ENCODE data around the gene ACOT7.

Gene ACOT7

GRCh38 chr1:6280761-6281451 is 112.7 kb downstream of the ACOT7 start:
- DNase-seq = no peak

DNA sequence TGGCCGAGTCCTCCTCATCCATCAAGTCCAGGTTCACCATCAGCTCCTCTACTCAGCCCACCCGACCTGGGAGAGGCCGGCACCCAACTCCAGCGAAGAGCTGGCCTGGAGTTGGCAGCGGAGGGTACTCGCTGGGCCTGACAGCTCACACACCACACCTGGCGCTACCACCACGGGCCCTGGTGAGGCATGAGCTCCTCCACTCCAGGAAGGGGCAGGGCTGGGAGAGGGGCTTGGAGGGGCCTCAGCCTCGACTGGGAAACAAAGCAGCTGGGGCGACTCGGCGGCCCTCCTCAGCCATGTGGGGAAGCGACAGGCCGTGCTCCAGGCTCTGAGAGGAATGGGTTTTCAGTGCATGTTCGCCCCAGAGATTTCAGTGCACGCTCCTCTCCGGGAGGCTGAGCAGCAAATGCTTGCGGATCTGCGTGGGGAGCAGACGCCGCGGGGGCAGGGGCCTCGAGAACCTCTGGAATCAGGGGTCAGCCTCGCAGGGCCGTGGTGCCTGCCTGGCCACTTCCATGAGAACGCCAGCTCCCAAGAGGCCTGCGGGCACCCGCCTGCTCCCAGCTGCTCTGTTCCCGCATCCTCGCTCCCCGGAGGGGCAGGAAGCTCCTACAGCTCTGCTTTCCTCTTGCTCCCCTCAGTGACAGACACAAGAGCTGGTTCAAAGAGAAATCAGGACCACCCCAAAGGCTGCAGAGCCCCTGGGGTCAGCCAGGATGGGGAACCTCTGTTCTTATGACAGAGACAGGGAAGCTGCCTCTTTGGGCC is 113.8 kb downstream of the ACOT7 start:
- DNase-seq = no peak

DNA sequence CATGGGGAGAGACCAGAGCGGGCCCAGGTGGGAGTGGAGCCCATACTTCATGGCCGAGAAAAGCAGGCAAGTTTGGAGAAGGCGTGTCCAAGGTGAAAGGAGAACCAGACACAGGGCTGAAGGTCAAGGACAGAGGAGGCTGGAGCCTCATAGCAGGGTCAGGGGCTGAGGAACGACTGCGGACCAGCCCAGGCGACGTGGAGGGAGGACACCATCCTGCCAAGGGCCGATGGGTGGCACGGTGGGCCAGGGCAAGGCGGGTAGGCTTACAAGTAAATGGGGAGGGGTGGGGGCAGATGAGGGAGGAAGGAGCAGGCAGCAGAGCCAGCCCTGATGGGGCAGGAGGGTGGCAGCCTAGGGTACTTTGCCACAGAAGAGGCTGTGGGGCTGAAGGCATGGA is 114.5 kb downstream of the ACOT7 start:
- DNase-seq = no peak

- DNase-seq = no peak
These were observed 115.3 kb downstream of the ACOT7 start for GRCh38 chr1:6278263-6278662.

DNA sequence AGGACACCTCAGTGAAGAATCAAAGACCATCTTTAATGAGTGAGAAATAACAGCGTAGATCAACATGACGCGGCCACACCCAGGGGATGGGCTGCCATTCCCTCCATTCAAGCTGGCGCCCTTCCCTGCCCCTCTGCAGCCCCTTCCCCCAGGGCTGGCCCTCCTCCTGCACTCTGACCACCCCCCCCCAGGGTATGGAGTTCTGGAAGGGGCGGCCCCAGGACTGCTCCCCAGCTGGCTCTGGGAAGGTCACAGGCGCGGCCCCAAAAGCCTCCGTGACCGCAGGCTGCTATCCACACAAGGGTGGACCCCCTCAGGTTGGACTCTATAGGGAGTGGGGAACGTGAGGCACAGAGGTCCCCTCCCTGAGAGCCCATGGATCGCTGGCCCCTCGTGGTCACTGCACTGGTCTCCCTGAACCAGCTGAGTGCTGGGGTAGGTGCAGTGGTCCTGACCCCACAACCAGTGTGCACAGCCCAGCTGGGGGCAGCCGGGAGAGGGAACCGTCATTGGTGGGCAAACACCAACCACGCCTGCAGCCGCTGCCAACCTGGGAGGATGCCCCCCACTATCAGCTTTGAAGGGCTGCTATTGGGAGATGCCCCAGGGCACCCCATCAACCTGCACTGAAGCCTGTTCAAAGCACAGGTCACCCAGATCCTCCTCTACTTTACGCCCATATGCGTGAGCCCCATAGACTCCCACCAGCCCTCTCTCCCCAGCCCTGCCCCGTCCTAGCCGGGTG is 116.6 kb downstream of the ACOT7 start:
- DNase-seq = no peak

DNA sequence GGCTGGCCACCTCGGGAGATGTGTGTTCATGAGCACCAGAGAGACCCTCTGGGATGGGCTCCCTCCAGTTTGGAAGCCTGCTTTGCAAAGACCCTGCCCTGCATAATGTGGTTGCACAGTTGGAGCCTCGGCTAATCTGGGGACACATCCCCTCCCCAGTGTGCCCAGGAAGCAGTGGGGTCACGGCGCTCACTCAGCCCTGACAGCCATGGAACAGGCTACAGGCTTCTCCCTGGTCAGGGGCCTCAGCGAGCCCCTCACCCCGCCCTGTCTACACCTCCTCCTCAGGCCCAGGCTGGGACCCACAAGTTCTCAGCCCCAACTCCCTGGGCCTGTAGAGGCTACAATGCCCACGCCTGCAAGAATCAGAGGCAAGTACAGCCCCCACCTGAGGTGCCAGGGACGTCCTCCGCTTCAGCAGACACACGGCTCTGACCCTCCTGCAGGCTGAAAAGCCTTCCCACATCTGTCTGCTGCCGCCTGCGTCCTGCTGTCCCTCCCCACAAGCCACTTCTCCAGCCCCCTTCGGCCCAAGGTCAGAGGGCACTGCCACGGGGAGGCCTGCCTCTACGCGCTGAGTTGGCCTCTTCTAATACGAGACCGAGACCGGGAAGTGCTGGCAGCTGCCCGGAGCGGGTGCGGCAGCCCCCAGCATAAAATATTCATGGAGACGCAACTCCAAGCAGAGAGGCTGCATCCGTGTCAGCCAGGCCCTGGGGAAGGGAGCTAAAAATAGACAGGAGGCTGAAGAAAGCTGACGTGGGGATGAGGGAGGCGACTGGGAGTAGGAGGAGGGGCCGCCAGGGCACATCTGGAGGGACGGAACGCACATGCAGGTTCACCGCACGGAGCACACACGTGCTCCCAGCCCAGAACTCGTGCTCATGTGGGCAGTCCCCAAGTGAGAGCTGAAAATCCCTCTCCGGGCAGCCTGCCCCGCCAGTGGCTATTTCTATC is 117.5 kb downstream of the ACOT7 start:
- no peak for DNase-seq

- no peak for DNase-seq
These were observed 118.9 kb downstream of the ACOT7 start for GRCh38 chr1:6274622-6275139.

GRCh38 chr1:6274102-6274501 is 119.5 kb downstream of the ACOT7 start:
- DNase-seq = no peak

DNA sequence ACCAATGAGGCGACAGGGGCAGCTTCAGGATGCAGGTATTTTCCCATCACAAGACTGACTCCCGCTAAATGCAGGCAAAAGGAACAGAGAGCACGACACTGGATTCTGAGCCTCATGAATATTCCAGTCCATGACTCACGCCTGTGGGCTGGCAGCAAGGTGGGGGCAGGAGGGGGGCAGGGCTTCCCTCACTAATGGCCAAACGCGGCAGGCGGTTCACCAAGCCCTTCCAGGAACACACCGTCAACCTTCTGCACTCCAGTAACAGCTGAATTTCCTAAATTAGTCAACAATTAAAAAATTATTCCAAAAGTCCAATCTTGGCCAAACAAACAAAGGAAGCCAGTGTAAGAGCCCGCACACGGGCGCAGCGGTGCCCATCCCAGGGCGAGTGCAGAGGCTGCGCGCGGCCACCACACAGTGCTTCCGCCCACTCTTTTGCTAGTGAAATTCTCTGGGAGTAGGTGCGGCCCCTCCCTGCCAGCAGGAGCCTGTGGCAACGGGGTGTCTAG is 120.1 kb downstream of the ACOT7 start:
- DNase-seq = no peak

DNA sequence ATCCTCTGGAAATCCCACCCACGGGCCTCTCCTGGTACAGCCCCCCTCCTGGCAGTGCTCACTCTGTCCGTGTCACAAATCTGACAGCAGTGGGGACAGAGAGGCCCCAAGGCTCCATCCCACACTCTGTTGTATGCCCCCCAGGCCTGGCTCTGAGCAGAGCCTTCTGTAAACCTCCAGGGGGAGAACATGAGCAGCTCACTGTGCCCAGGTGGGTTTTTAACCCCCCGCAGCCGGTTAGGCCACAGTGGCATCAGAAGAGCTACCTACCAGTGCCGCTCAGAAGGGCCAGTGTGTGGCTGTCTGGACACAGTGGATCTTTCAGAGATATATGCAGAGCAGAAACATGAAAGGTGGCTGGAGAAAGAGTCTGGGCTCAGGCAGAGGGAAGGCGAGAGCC is 120.7 kb downstream of the ACOT7 start:
- DNase-seq = no peak

GRCh38 chr1:6272452-6272851 is 121.1 kb downstream of the ACOT7 start:
- DNase-seq = no peak

GRCh38 chr1:6271554-6271953 is 122.0 kb downstream of the ACOT7 start:
- no peak for DNase-seq

DNA sequence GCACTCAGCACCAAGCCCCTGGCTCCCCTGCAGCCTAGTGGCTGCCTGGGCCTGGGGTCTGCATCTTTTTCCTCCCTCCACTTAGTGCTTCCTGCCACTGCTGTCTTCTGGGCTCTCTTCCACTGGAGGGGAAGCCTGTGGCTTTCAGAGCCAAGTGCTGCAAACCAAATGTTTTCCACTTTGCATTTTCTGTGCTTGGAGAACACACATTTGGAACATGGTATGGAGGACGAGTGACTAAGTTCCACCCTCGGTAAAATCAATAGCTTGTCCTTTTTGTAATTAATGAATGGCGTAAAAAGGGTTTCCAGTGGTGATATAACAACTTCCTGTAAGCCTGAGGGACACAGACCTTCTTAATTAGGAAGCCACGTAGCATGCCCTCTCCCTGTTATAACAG is 122.6 kb downstream of the ACOT7 start:
- DNase-seq = no peak

- no peak for DNase-seq
These were observed 123.2 kb downstream of the ACOT7 start for GRCh38 chr1:6270401-6270800.

DNA sequence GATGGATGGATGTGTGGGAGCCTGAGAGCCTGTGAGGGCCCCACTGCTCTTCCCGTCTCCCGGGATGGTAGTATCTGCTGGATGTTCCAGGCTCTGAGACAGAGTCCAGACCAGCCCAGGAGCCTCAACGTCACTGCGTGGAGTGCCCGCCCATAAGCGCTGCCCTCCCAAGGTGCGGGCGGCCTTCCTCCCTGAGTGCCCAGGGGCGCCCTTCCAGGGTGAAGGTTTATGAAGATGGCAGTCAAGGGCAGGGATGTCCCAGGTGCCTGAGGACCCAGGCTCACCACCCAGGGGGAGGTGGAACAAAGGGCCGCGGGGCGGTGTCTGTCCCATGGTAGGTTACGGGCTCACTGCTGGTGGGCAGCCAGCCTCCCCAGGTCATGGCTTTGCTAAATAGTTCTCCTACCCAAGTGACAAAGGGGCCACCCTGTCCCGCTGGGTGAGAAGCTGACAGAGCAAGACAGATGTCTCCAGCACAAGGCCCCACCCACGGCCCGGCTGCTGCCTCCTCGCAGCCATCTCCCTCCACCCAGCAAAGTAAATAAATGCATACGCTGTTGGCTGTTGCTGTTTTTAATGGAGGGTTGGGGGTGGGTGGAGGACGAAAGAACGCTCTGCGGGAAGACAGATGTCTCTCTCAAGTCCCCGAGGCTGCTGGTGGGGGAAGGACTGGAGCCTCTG is 123.7 kb downstream of the ACOT7 start:
- DNase-seq = no peak

GRCh38 chr1:6269296-6269695 is 124.3 kb downstream of the ACOT7 start:
- DNase-seq = no peak

GRCh38 chr1:6268415-6268814 is 125.2 kb downstream of the ACOT7 start:
- DNase-seq = no peak

GRCh38 chr1:6267686-6268322 is 125.8 kb downstream of the ACOT7 start:
- no peak for DNase-seq

DNA sequence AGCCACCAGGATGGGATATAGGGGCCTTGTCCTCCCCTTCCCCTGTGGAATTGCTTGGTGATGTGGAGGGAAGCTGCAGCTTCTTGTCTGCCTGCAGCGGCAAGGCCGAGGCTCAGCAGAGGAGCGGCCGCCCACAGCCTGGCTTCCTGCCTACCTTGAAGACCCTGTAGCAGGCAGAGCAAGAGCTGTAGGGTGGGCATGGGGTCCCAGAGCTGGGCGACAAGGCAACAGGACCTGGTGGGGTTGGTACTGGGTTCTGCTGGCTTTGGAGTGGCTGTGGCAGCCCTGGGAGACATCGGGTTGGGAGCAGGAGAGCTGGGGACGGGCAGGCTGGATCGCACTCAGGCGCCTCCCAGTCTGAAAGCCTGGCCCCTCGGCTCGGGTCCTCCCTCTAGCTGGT is 126.9 kb downstream of the ACOT7 start:
- no peak for DNase-seq

GRCh38 chr1:6265151-6265550 is 128.4 kb downstream of the ACOT7 start:
- DNase-seq = no peak

DNA sequence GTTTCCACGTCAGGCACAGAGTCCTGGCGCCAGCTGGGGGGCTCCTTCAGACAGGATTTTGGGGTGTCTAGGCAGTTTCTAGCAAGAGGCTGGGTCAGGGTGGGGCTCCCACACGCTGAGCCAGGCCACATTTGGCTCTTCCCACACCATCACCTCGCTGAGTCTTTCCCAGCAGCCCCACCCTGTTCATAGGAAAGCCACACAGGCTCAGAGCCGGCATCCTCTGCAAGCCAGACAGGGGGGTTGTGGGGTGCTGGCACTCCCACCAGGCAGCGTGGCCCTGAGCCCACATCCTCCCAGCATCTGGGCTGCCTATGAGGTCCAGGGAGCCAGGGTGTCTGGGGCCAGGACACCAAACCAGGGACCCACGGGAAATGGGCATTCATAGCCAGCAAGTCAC is 129.9 kb downstream of the ACOT7 start:
- DNase-seq = no peak

All from CD4-positive, alpha-beta T cell treated with Interleukin-21 for 1 hour (primary cell).